A549 treated with GW870086 at 1 μM for 4 hours (cell line): ENCODE results near the gene ESM1. TPM values are rescaled to one million over a fixed set of nuclear protein-coding genes. Genes with fewer than 3 reads are reported as not detected.

Experiments
- total RNA-seq: library from RNA; stranded (reverse); fragments of 200-300 nt; extraction: Qiagen RNA extraction; gene quantifications from 5 replicates; pipeline ENCODE4 v1.2.3, GENCODE V29; 2022; ENCODE audit warnings: low read depth

The ESM1 gene
- not detected in 5 replicates for total RNA-seq

GRCh38 chr5:54985301-54986268 lies at the start of gene ESM1:
Gene ESM1, minus strand, starts transcription at chr5:54985593. Its CDS starts 76 bp downstream, at chr5:54985517.

Other genes with a start within 250 kb of the ESM1 start
- gene GZMK, start 38.7 kb upstream of the ESM1 start, total RNA-seq, result not detected in 5 replicates
- gene GZMA, start 117.1 kb upstream of the ESM1 start, total RNA-seq, result not detected in 5 replicates
- 30.5 to 40.2 TPM (median 36.6 TPM) in 5 replicates for gene GPX8, start 174.6 kb upstream of the ESM1 start, total RNA-seq
- gene CDC20B, start 187.6 kb upstream of the ESM1 start, total RNA-seq, result 0.09 to 0.21 TPM (median 0.10 TPM) in 4 of 5 replicates, not detected in the other
- gene MCIDAS, start 241.7 kb upstream of the ESM1 start, total RNA-seq, result 1.4 to 2.2 TPM (median 1.9 TPM) in 5 replicates
- 5.6 to 8.3 TPM (median 7.3 TPM) in 5 replicates for gene CCNO, start 248.0 kb upstream of the ESM1 start, total RNA-seq